ENCODE results near the gene AHNAK2. TPM values are rescaled to one million over a fixed set of nuclear protein-coding genes. Genes with fewer than 3 reads are reported as not detected.

Gene AHNAK2
- total RNA-seq, 1 donor from 2014 or later: 20.6 TPM

DNA sequence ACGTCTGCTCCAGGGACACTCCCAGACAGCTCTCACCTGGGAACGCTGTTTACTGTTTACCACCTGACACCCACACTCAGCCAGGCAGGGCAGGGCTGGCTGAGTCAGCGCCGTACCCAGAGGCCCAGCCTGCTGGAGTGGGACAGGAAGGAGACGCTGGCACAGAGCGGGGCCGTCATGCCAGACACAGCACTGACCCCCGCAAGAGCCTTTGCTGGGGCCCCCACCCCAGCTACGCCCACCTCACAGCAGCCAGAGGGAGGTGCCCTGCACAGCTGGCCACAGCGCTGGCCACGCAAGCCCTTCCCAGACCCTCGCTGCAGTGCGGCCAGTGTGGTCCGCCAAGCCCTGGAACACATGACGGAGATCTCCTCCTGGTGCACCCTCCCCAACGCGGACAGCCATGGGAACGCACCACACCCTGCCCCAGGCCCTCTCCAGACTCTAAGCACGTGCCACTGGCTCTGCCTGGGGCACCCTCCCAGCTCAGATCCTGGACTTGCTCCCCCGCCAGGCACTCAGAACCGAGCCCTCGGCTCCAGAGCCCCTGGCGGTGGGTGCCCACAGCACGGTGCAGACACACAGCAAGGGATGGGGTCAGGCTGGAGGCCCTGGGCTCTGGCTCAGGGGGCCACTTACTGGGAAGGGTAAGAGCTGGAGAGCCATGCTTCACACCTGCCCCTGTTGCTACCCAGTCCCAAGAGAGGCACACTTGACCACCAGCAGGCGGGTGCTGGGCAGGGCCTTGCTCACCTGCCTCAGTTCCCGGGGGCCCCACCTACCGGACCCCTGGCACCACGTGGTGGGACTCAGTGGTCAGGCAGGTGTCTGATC is 5.7 kb downstream of the AHNAK2 start:
- DNase-seq: no peak

DNA sequence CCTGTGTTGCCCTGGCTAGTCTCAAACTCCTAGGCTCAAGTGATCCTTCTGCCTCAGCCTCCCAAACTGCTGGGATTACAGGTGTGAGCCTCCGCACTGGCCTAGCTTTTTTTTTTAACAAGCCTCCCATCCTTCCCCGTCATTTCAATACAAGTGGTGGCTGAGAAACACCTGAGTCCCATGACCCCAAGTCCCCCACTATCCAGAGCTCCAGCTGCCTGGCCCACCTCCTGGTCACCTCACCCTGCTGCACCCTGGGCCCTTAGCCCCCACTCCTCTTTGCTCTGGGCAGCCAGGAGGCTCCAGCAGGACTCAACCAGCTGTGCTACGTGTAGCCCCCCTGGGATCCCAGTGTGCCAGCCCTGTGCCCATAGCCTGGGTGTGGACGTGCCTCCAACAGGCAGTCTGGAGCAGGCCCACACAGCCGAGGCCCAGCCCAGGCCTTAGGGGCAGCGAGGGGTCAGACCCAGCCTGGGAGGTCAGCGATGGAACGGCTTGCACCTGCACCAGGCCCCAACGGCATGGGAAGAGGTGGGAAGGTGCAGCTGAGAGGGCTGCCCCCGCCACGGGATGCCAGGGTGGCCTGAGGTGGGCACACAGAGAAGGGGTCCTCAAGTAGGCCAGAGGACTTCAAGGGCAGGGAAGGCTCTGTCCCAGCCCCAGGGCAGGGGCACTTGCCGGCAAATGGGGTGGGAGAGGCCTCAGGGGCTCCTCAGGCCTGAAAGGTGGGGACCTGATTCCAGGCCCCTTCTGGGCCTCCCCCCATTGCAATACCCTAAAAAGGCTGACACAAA is 6.5 kb downstream of the AHNAK2 start:
- no peak for DNase-seq

DNA sequence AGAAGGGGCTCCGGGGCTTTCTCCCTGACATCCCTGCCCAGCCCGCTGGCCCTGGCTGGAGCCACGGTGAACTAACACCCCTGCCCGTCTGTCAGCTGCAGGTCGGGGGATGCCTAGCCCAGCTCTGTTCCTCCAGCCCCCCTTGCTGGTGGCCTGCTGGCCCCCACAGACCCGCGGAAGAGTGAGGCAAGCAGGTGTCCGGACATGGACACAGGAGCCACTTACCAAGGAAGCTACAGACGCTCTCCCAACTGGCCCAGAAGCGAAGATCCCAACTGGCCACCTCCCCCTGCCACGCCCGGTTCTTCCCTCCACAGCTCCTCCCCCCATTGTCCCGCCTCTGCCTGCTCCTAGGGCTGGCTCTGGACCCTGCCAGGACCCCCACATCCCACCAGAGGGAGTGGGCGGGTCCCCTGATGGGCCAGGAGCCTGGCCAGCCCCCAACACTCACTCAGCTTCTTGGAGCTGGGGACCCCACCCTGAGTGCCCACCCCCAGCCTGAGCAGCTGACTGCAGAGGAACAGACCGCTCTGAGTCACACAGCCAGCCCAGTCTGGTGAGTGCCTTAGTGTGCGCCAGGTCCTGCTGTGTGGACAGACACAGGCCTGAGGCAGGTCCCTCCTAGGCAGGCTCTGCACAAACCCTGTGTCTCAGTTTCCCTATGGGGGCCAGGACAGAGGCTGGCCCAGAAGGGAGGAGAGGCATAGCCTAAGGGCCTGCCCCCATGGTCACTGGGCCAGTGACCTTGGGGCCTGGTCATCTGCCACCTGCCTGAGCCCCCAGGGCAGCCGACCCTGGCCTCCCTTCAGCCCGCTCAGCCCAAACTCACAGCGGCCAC is 7.7 kb downstream of the AHNAK2 start:
- no peak for DNase-seq

DNA sequence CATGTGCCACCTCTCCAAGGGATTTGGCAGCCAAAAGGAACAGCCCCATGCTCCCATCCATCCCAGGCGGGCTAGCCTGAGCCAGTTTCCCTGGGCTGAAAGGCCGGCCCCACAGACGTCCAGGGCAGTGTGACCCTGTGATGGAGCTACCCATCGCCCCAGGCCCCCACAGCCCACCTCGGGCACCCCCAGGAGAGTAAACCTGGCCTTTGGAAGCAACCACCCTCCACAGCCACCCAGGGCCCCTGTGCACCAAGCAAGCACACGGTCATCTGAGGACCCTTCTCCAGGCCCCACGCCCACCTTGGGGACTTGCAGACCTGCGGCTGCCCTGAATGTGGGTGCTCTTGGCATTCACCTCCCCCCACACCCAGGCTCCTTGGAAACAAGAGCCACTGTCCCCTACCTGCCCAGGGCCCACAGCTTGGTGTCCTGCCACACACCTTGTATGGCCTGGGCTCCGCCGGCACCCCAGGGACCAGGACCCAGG is 8.4 kb downstream of the AHNAK2 start:
- DNase-seq: no peak

DNA sequence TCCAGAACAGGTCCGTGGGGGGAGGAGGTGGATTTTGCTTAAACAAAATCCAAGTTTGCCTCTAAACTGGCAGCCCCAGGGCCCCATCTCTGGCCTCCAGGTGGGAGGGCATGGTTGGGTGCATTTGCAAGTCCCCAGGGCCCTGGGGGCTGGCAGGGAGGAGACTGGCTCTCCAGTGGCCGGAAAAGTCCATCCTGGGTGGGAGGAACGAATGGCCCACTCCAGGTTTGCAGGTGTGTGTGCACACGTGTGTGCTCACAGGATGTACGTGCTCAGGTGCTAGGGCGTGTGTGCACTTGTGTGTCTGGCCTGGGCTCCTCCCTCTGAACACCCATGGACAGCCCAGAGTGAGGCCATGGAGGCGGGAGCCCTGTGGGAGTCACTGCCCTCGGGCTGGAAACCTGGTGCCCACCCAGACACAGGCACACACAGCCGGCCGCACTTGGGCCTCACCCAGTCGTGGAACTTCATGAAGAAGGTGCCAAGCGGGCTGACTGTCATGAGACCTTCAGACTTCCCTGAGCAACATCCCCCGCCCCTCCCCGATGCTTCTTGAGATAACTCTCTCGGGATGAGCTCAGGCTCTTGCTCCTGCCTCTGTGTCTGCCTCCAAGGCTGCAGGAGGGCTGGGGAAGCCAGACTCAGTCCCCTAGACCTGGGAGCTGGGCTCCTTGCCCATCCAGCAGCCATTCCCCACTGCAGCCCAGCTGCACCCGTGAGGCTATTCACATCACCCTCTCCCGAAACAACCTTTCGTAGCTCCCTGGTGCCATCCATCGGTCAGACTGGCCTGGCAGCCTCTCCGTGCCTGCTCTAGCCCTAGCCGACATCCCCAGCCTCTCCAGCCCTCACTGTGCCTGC is 9.4 kb downstream of the AHNAK2 start:
- no peak for DNase-seq

- no peak for DNase-seq
Observed at GRCh38 chr14:104968153-104968527, 10.0 kb downstream of the AHNAK2 start.

DNA sequence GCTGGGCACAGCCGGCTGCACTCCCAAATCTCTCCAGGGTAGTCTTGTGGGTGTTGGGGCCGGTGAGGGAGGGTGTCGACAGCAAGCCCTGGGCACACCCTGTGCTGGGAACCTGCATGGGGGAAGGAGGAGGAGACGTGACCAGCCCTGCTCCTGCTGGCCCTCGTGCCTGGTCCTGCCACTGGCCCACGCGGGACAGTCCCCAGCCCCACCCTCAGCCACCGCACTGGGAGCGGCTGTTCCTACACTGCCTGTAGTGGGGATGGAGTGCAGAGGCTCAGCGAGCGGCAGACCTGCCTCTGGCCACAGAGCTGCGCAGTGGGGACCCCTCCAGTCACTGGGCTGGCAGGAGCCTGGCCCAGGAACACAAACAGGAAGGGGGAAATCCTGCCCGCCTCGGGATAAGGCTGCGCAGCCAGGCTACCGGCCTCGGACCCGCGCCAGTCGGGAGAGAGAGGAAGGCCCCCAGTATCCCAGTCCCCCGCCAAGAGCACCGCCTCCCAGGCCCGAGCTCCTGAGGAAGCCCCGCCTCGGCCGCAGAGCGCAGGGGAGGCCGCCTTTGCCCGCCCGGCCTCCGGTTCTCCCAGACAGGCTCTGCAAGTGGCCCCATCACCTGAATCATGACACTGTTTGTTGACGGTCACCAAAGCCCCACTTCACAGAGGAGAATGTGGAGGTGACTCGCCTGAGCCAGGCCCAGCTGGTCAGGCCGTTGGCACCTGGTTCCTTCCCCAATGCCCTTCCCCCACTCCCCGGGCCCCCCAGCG is 10.6 kb downstream of the AHNAK2 start:
- DNase-seq: no peak

GRCh38 chr14:104966981-104967385 is 11.2 kb downstream of the AHNAK2 start:
- DNase-seq: no peak

DNA sequence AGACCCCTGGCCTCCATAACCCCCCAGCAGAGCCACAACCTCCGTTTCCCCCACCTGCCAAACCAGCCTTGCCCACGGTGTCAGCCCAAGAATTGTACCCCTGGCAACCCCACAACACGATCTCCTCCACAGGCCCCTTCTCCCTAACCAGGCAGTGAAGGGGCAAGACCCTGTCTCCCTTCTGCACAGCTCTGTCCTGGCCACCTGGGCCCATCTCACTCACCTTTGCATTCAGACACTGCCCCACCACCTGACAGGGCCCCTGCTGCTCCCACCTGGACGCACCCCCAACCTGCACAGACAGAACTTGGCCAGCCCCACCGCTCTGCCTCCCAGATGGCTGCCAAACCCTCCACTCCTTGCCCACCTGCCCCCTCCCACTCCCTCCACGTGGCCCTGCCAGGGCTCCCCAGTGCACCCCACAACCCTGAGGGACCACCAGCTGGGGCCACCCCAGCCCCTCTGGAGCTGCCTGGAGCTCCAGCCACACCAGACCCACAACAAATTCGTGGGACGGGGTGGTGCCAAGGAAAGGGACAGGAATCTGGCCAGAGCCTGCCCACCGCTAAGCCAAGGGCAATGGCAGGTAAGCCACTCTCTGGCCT is 11.8 kb downstream of the AHNAK2 start:
- DNase-seq: no peak

DNA sequence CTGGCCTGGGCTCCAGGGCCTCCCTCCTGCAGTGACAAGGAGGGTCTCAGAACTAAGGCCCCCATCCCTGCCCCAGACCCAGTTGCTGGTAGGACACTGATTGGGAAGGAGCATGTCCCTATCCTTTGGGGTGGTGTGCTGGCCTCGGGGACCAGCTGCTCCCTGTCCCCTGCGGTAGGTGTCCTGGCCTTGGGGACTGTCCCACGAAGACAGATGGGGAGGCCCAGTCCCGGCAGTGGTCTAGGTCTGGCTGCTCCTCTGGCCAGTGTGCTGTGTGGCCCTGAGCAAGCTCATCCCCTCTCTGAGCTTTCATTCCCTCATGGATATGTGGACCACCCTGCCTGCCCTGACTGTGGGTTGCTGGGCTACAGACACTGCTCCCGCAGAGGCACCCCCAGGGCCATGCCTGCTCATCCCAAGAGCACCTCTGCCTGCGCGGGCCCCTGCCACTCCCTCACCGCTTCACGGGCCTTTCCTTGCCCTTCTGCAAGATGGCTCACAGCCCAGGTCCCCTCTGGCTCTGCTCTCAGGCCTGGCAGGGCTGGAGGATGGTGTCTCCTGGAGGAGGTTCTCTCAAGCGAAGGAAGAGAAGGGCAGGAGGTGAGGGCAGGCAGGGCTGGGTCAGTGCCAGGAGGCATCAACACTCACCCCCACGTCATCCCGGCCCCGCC is 12.5 kb downstream of the AHNAK2 start:
- DNase-seq: no peak

DNA sequence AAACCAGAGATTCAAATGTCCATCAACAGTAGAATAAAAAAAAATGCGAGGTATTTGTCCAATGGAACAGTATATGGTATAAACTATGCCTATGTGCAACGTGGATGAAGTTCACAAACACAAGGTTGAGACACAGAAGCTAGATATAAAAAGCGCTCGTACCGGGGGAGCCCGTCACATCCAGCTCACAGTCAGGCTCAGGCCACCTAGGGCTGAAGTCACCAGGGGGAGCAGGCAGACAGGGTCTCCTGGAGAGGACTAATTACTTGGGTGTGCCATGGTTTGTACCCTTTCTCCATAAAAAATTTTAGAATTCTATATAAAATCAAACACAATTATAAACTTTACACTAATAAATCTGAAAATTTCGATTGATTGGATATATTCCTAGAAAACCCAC is 13.6 kb downstream of the AHNAK2 start:
- DNase-seq: no peak

DNA sequence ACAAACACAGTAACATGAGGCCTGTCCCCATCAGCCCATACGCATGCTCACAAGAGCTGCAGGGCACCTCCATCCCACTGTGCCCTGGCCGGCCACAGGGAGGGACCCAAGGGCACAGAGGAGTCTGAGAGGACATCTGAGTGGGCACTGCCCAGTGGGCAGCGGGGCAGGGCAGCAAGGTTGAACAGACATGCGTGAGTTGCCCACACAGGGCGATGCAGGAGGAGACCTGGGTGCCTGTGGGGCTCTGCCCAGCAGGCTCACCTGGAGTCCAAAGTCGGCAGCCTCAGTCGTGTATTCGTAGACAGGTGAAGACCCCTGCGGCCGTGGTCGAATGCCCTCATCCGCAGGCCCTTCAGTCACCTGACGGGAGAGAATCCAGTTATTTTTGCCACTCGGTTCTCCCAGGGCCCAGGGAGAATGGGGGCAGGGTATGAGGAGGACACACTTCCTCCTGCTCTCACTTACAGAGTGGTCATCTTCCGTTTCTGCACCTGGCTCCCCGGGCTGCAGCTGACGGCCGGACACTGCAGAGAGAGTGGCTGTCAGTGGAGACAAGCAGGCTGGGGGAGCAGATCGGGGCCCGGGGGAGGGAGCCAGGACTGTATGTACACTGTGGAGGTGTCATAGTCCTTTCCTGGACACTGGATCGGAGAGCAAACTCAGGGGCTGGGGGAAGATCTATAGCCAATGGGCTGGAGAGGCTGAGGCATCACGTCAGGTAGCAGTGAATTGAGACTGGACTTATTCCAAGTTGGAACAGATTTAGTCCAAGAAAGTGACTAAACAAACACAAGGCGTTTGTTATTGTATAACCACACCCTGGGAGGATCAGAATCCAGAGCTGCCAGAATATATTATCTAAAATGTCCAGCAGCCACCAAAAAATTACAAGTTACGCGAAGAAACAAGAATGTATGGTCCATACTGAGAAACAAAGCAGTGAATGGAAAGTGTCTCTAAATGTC is 20.7 kb downstream of the AHNAK2 start:
- DNase-seq: no peak

GRCh38 chr14:104956290-104956890 is 21.8 kb downstream of the AHNAK2 start:
- no peak for DNase-seq

GRCh38 chr14:104955396-104955770 is 22.8 kb downstream of the AHNAK2 start:
- DNase-seq: no peak

- no peak for DNase-seq
Observed at GRCh38 chr14:104954746-104955395, 23.3 kb downstream of the AHNAK2 start.

DNA sequence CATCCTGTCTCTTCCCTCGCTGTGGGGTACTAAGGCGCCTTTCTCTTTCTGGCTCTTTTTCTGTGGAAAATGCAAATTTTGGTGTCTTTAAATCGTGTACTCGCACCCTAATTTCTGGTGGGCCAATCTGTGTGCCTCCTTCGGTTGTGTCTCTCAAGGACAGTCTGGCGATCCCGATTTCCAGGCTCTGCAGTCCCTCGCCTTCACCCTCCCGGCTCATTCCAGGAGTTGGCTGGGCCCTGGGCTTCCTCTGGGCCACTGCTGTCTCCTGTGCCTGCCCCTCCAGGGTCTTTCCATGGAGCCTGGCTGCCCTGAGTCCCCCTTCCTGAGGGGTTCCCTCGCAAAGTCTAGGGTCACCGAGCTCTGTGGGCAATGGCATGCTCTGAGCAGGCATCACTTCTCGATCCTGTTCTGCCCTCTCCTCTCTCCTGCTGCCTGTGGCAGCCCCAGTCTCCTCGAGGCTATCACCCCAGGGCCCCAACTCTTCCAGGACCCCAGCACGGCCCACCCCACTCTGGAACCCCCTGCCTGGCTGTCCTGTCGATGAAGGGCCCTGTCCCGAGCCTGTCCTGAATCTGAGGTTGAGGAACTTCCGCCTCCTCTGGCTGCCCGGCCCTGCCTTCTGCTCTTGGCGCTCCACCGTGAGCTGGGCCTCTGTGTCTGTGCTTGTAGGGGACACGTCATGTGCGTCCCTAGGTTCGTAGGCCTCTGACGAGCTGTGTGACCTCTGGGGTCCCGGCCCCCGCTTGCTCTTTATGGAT is 24.1 kb downstream of the AHNAK2 start:
- DNase-seq: no peak

GRCh38 chr14:104953097-104953496 is 25.1 kb downstream of the AHNAK2 start:
- DNase-seq: no peak
